ENCODE measurements around the gene ACSS2. TPM values are rescaled to one million over a fixed set of nuclear protein-coding genes. Genes with fewer than 3 reads are reported as not detected.

Gene ACSS2
- total and polyA plus RNA-seq, 10 donors = 8.9 to 43.6 (median 30.2) TPM

DNA sequence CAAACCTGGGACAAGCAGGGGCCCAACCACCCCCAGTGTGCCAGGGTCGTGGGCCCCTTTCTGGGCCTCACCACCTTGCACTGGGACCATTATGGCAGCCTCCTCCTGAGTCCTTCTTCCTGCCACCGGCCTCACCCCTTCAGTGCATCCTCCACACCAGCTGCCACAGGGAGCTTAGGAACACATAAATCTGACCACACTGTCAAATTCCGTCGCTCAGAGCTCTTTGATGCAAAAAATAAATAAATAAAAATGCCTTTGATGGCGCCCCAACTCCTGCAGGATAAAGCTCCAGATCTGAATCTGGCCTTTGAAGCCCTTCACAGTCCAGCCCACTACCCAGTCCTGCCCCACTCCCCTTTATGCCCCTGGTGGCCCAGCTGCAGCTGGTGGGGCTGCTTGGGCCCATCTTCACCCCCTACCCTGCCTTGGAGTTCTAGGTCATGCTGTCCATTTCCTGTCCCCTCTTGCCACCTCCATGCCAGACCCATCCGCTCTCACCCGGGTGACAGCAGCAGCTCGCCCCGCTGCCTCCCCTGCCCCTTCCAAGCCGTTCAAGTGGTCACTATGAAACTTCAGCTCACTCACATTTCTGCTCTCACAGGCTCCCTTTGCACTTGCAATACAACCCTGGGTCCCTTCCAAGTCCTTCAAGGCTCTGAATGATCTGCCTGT lies 95.3 kb downstream of the ACSS2 start:
- H3K4me1 ChIP-seq = no peaks in the 10 kb centered on the region
- WGBS, 5 donors = 79 to 85% (median 83%) methylated on average over 10 of the region's 10 CpGs

DNA sequence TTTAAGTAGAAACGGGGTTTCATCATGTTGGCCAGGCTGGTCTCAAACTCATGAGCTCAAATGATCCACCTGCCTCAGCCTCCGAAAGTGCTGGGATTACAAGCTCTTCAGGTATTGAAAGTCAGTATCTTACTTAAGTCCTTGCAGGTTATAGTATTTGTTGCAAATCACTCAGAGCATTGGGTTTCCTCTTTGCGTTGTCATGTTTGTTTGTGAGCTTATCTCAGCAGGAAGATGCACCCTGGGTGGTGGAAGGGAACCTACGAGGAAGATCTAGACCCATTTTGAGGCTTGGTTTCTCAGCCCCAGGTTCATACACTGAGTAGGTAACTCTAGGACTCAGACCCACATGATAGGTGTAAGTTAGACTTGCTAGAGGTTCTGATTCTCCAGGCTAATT lies 97.8 kb downstream of the ACSS2 start:
- no peak for DNase-seq
- no peak overlapping the region for H3K4me3 ChIP-seq
- intact Hi-C loops (cut with DNase I; ENCODE audit: low total_unique reads) = no loop called here
- no peaks in the 10 kb centered on the region for H3K9me3 ChIP-seq
- TF ChIP-seq POLR2A (IDR thresholded peaks at IDR 0.05) (no peak), POLR2AphosphoS5 (IDR thresholded peaks at IDR 0.05) (no peak)
- TF ChIP-seq, protein P1, sequence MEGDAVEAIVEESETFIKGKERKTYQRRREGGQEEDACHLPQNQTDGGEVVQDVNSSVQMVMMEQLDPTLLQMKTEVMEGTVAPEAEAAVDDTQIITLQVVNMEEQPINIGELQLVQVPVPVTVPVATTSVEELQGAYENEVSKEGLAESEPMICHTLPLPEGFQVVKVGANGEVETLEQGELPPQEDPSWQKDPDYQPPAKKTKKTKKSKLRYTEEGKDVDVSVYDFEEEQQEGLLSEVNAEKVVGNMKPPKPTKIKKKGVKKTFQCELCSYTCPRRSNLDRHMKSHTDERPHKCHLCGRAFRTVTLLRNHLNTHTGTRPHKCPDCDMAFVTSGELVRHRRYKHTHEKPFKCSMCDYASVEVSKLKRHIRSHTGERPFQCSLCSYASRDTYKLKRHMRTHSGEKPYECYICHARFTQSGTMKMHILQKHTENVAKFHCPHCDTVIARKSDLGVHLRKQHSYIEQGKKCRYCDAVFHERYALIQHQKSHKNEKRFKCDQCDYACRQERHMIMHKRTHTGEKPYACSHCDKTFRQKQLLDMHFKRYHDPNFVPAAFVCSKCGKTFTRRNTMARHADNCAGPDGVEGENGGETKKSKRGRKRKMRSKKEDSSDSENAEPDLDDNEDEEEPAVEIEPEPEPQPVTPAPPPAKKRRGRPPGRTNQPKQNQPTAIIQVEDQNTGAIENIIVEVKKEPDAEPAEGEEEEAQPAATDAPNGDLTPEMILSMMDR (IDR thresholded peaks at IDR 0.05 in 8 of 11, conservative IDR thresholded peaks at IDR 0.05 in 3 of 11) = no peak
- no peaks in the 10 kb centered on the region for H3K4me1 ChIP-seq
- peaks cover 0 to 21% (median 0%) of the 10 kb centered on the region in 7 donors for H3K27me3 ChIP-seq (replicated peaks in 1 of 7)
- H3K36me3 ChIP-seq = no peaks in the 10 kb centered on the region
- no peak overlapping the region for H3K27ac ChIP-seq
- WGBS, 5 donors = 66 to 87% (median 72%) methylated on average over 4 of the region's 4 CpGs

More for the DNA sequence above, 95.3 kb downstream of the ACSS2 start:
- no peaks in the 10 kb centered on the region for H3K9me3 ChIP-seq
- H3K27me3 ChIP-seq (replicated peaks in 1 of 7) = peaks cover 0 to 6% (median 0%) of the 10 kb centered on the region in 7 donors
- TF ChIP-seq POLR2AphosphoS5 (IDR thresholded peaks at IDR 0.05) = no peak
- TF ChIP-seq, protein P1 (IDR thresholded peaks at IDR 0.05 in 8 of 11, conservative IDR thresholded peaks at IDR 0.05 in 3 of 11) = no peak
- TF ChIP-seq POLR2A (IDR thresholded peaks at IDR 0.05) = no peak
- intact Hi-C loops (cut with DNase I; ENCODE audit: low total_unique reads) = no loop called here
- DNase-seq = no peak
- no peaks in the 10 kb centered on the region for H3K36me3 ChIP-seq
- no peak overlapping the region for H3K4me3 ChIP-seq
- no peak overlapping the region for H3K27ac ChIP-seq

DNA sequence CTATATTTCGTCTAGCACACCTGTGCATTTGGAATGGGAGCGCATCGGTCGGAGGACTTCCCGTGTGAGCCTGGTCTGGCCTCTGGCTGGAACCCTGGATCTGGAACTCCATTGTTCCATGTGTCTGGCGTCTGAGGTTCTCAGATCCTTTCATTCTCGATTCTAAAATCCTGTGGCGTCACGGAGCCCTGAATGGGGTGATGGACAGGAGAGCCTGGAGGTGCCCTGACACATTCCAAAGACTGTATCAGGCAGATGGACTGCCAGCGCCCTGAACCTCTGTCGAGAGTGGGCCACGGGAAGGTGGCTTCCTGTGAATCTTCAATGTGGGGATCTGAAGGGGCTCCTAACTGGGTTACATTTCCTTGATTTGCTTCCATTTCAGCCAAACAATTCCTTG lies 99.9 kb downstream of the ACSS2 start:
- intact Hi-C loops (cut with DNase I; ENCODE audit: low total_unique reads) = no loop called here
- H3K36me3 ChIP-seq = no peaks in the 10 kb centered on the region
- peaks cover 0 to 37% (median 0%) of the 10 kb centered on the region in 7 donors for H3K27me3 ChIP-seq (replicated peaks in 1 of 7)
- H3K4me3 ChIP-seq = no peak overlapping the region
- H3K4me1 ChIP-seq = no peaks in the 10 kb centered on the region
- no peak for TF ChIP-seq POLR2AphosphoS5 (IDR thresholded peaks at IDR 0.05)
- TF ChIP-seq, protein P1 (IDR thresholded peaks at IDR 0.05 in 8 of 11, conservative IDR thresholded peaks at IDR 0.05 in 3 of 11) = no peak
- no peak for TF ChIP-seq POLR2A (IDR thresholded peaks at IDR 0.05)
- H3K27ac ChIP-seq = no peak overlapping the region
- H3K9me3 ChIP-seq = no peaks in the 10 kb centered on the region
- 84 to 92% (median 87%) methylated on average over 12 of the region's 12 CpGs for WGBS, 5 donors
- peak; percentile 30 for DNase-seq

Other genes with a start within 250 kb of the ACSS2 start
- gene PIGU, start 199.5 kb upstream of the ACSS2 start, total RNA-seq = 10 to 100 TPM; 10.0 to 20.4 (median 14.2) TPM
- 10 to 100 TPM; 13.3 to 15.2 (median 15.0) TPM for gene PIGU, start 199.5 kb upstream of the ACSS2 start, polyA plus RNA-seq
- 10 to 100 TPM in 1 of 7 donors, 1 to 10 TPM in 6; 4.8 to 10.6 (median 7.4) TPM for gene TP53INP2, start 172.3 kb upstream of the ACSS2 start, total RNA-seq
- gene TP53INP2, start 172.3 kb upstream of the ACSS2 start, polyA plus RNA-seq = 1 to 10 TPM; 2.0 to 3.0 (median 2.6) TPM
- 10 to 100 TPM; 24.0 to 32.8 (median 28.5) TPM for gene NCOA6, start 51.0 kb upstream of the ACSS2 start, total RNA-seq
- gene NCOA6, start 51.0 kb upstream of the ACSS2 start, polyA plus RNA-seq = 10 to 100 TPM; 13.6 to 19.4 (median 16.2) TPM
- gene GGT7, start 3.8 kb upstream of the ACSS2 start, total RNA-seq = 10 to 100 TPM in 6 of 7 donors, 1 to 10 TPM in 1; 9.7 to 22.1 (median 13.0) TPM
- 10 to 100 TPM in 1 of 3 donors, 1 to 10 TPM in 2; 4.3 to 11.4 (median 5.7) TPM for gene GGT7, start 3.8 kb upstream of the ACSS2 start, polyA plus RNA-seq
- 10 to 100 TPM; 23.8 to 46.1 (median 31.8) TPM for gene GSS, start 79.2 kb downstream of the ACSS2 start, total RNA-seq
- 10 to 100 TPM; 19.8 to 40.0 (median 39.0) TPM for gene GSS, start 79.2 kb downstream of the ACSS2 start, polyA plus RNA-seq
- 1 to 10 TPM in 3 of 7 donors, under 1 TPM in 4; 0.09 to 1.7 (median 0.60) TPM for gene MYH7B, start 79.3 kb downstream of the ACSS2 start, total RNA-seq
- under 1 TPM; 0.72 to 0.83 (median 0.77) TPM for gene MYH7B, start 79.3 kb downstream of the ACSS2 start, polyA plus RNA-seq
- 10 to 100 TPM; 59.2 to 81.7 (median 67.1) TPM for gene TRPC4AP, start 216.2 kb downstream of the ACSS2 start, total RNA-seq
- gene TRPC4AP, start 216.2 kb downstream of the ACSS2 start, polyA plus RNA-seq = 10 to 100 TPM; 26.3 to 45.9 (median 34.9) TPM

All from spleen (tissue), 11 donors.